Uterus (tissue), 4 donors: ENCODE data around the gene PPP1R27. TPM values are rescaled to one million over a fixed set of nuclear protein-coding genes. Genes with fewer than 3 reads are reported as not detected.

ENCODE experiments used
- DNase-seq, 2 donors: peaks; one replicate each; pipeline ENCODE4 v3.0.0-alpha.2; 2019 to 2020
- H3K27ac ChIP-seq, 2 donors: fragments of 200-600 bp; sonication (generic); 1 replicate in 1 of 2; 2 replicates in 1 of 2; pipeline ENCODE4 v1.5.1; 2016 to 2018
- H3K27me3 ChIP-seq, 2 donors: fragments of 200-600 bp; sonication (generic); one replicate each; pipeline ENCODE4 v1.5.1; 2018 to 2019; ENCODE audit warnings: control low read depth in 1 of 2
- H3K36me3 ChIP-seq, 2 donors: fragments of 200-600 bp; sonication (generic); one replicate each; pipeline ENCODE4 v1.5.1; 2019; ENCODE audit warnings: control low read depth in 1 of 2
- H3K4me1 ChIP-seq, 2 donors: fragments of 200-600 bp; sonication (generic); one replicate each; pipeline ENCODE4 v1.5.1; 2018 to 2019; ENCODE audit warnings: control low read depth in 1 of 2
- H3K4me3 ChIP-seq, 2 donors: fragments of 200-600 bp; sonication (generic); 1 replicate in 1 of 2; 2 replicates in 1 of 2; pipeline ENCODE4 v1.5.1; 2018 to 2019; ENCODE audit warnings: mild to moderate bottlenecking in 1 of 2
- H3K9me3 ChIP-seq, 2 donors: fragments of 200-600 bp; sonication (generic); one replicate each; pipeline ENCODE4 v1.5.1; 2019; ENCODE audit warnings: control low read depth in 1 of 2
- CTCF ChIP-seq, 4 experiments: fragments of 200-600 bp in 2 of 4; fragments of 450-650 bp in 2 of 4; sonication (generic) in 2 of 4; IDR thresholded peaks; one replicate each; pipeline ENCODE4 v1.5.1; 2016 to 2019; ENCODE audit warnings: antibody characterized with exemption in 4 of 4, mild to moderate bottlenecking in 2 of 4, moderate library complexity in 1 of 4
- POLR2A ChIP-seq, 2 donors: fragments of 450-650 bp; IDR thresholded peaks; one replicate each; pipeline ENCODE4 v1.6.1; 2016; ENCODE audit warnings: antibody characterized with exemption in 2 of 2, mild to moderate bottlenecking in 1 of 2, moderate library complexity in 1 of 2
- intact Hi-C: fragments of 100-400 bp; cut with DNase I; formaldehyde crosslinking; loops from one replicate; pipeline ENCODE4 v1.15.1; 2023; ENCODE audit warnings: low total_unique reads
- total RNA-seq, 4 donors: library from RNA; depleted of rRNA in 3 of 4; stranded (reverse); fragments of >200 nt in 3 of 4; gene quantifications; one replicate each; pipeline versions ENCODE4 v1.1.0 to v1.2.4, GENCODE V29; 2014 to 2023
- donor health status: DM: yes; HTN: yes; CAD: no.

PPP1R27 gene
- total RNA-seq, 4 donors from 2014 or later: 1.6 TPM; not detected in 3

- H3K36me3 ChIP-seq: no peaks in the 10 kb centered on the region
- H3K9me3 ChIP-seq: no peaks in the 10 kb centered on the region
- no peak for TF ChIP-seq CTCF (IDR thresholded peaks at IDR 0.05)
- TF ChIP-seq POLR2A (IDR thresholded peaks at IDR 0.05): no peak
- no peak overlapping the region for H3K27ac ChIP-seq
- no peak for DNase-seq
- intact Hi-C loops: no loop called here
- H3K4me1 ChIP-seq: peaks cover 0 to 4% of the 10 kb centered on the region in 2 donors
- no peaks in the 10 kb centered on the region for H3K27me3 ChIP-seq
- H3K4me3 ChIP-seq: no peak overlapping the region
Observed at GRCh38 chr17:81831563-81831956, 3.3 kb downstream of the PPP1R27 start.

DNA sequence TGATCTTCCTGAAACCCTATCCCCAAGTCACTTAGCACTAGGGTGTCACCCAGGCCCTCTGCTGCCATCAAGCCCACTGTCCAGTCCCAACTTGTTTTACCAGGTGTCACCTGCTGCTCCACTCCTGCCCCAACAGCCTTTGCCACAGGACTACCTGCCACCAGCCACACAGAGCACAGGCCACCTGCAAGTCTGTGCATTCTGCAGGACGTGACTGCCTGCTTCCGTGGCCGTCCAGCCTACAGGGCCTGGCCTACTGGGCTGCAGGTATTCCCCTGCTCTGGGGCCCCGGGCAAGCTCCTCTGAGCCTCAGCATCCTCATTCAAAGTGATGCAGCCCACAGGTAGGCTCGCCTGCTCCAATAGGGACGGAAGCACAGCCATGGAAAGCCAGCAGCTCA lies 5.0 kb downstream of the PPP1R27 start:
- no peak for DNase-seq
- Histone ChIP-seq H3K27ac (no peak overlapping the region), H3K36me3 (no peaks in the 10 kb centered on the region), H3K9me3 (no peaks in the 10 kb centered on the region), H3K4me1 (peaks cover 0 to 4% of the 10 kb centered on the region in 2 donors), H3K4me3 (no peak overlapping the region), H3K27me3 (no peaks in the 10 kb centered on the region)
- intact Hi-C loops: no loop called here
- TF ChIP-seq CTCF (IDR thresholded peaks at IDR 0.05) (no peak), POLR2A (IDR thresholded peaks at IDR 0.05) (no peak)

DNA sequence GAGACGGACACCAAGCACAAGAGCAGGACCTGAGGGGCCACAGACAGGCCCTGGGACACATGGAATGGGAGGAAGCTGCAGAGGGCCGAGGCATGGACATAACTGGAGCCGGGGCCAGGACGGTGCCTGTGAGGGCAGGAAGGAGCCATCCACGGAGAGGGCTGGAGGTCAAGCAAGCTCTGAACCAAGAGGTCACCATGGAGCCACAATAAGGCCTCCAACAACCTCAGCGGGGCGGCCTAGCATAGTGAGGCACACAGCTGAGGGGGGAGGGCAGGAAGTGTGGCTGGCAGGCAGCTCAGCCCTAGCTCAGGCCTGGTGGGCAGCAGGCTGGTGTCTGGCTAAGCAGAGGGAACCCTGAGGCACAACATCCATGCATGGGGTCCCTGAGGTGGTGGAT lies 6.2 kb downstream of the PPP1R27 start:
- Histone ChIP-seq H3K27ac (no peak overlapping the region), H3K4me1 (peaks cover 0 to 4% of the 10 kb centered on the region in 2 donors), H3K36me3 (no peaks in the 10 kb centered on the region), H3K27me3 (no peaks in the 10 kb centered on the region), H3K4me3 (no peak overlapping the region), H3K9me3 (no peaks in the 10 kb centered on the region)
- DNase-seq: no peak
- no peak for TF ChIP-seq CTCF (IDR thresholded peaks at IDR 0.05)
- TF ChIP-seq POLR2A (IDR thresholded peaks at IDR 0.05): no peak
- intact Hi-C loops: no loop called here

- no peak overlapping the region for H3K27ac ChIP-seq
- no peaks in the 10 kb centered on the region for H3K27me3 ChIP-seq
- no peak overlapping the region for H3K4me3 ChIP-seq
- TF ChIP-seq POLR2A (IDR thresholded peaks at IDR 0.05) (no peak), CTCF (IDR thresholded peaks at IDR 0.05) (no peak)
- no peaks in the 10 kb centered on the region for H3K4me1 ChIP-seq
- intact Hi-C loops: no loop called here
- H3K36me3 ChIP-seq: no peaks in the 10 kb centered on the region
- no peaks in the 10 kb centered on the region for H3K9me3 ChIP-seq
- DNase-seq: no peak
Observed at GRCh38 chr17:81825841-81826466, 8.9 kb downstream of the PPP1R27 start.

GRCh38 chr17:81824595-81824994 lies 10.3 kb downstream of the PPP1R27 start:
- intact Hi-C loops: no loop called here
- Histone ChIP-seq H3K4me3 (no peak overlapping the region), H3K27me3 (no peaks in the 10 kb centered on the region), H3K9me3 (no peaks in the 10 kb centered on the region), H3K4me1 (no peaks in the 10 kb centered on the region), H3K36me3 (no peaks in the 10 kb centered on the region), H3K27ac (no peak overlapping the region)
- no peak for DNase-seq
- TF ChIP-seq CTCF (IDR thresholded peaks at IDR 0.05): no peak
- no peak for TF ChIP-seq POLR2A (IDR thresholded peaks at IDR 0.05)
